ENCODE data around the gene SNX5.

Gene SNX5

DNA sequence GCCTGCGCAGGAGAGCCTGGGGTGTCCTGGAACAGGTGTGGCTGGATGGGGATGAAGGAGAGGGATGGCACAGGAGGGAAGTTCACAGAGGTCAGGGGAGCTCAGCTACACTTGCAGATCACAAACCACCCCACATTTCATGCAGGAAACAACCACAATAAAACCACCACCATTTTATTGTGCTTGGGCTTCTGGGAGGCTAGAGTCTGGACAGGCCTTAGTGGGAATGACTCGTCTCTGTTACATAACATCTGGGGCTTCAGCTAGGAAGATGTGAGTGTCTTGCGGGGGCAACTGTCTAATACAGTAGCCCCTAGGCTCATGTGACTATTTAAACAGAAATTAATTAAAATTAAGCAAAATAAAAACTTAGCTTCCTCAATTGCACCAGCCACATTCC is 33.4 kb downstream of the SNX5 start:
- DNase-seq (ENCODE audit: low read depth): no peak
- no peak overlapping the region for H3K4me3 ChIP-seq (ENCODE audit: low read length)
- TF ChIP-seq, protein P1, sequence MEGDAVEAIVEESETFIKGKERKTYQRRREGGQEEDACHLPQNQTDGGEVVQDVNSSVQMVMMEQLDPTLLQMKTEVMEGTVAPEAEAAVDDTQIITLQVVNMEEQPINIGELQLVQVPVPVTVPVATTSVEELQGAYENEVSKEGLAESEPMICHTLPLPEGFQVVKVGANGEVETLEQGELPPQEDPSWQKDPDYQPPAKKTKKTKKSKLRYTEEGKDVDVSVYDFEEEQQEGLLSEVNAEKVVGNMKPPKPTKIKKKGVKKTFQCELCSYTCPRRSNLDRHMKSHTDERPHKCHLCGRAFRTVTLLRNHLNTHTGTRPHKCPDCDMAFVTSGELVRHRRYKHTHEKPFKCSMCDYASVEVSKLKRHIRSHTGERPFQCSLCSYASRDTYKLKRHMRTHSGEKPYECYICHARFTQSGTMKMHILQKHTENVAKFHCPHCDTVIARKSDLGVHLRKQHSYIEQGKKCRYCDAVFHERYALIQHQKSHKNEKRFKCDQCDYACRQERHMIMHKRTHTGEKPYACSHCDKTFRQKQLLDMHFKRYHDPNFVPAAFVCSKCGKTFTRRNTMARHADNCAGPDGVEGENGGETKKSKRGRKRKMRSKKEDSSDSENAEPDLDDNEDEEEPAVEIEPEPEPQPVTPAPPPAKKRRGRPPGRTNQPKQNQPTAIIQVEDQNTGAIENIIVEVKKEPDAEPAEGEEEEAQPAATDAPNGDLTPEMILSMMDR (conservative IDR thresholded peaks at IDR 0.05; ENCODE audit: low read depth, low read length): no peak

DNA sequence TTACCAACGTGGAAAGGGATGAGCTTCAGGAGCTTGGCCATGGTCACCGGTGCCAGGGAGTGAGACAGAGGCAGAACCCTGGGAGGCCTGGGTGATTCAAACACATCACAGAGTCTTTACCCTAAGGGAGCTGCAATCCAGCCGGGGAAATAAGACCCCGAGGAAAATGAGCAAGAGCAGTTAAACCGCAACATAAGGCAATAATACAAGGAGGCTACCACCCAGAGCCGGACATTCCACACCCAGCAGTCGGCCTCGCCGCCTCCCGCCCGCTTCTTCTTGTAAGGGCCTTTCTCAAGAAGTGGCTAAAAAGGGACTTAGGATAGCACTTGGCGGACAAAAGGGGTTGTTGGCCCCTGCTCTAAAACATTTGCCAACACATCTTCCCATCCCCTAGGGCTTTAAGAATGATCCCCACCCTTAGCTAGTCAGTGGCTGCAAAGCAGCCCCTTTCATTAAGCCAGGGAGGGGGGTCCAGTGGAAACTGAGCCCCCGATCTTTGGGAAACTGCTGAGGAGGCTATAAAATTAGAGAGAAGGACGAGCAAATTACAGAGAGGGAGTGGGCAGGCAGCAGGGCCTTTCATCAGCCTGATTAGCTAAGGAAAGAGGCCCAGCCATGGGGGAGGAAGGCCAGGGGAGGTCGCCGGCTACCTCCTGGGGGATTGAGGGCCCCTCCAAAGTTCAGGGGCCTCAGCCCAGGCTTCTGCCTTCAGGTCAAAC is 34.3 kb downstream of the SNX5 start:
- TF ChIP-seq, protein P1 (conservative IDR thresholded peaks at IDR 0.05; ENCODE audit: low read depth, low read length): no peak
- DNase-seq (ENCODE audit: low read depth): no peak
- no peak overlapping the region for H3K4me3 ChIP-seq (ENCODE audit: low read length)

DNA sequence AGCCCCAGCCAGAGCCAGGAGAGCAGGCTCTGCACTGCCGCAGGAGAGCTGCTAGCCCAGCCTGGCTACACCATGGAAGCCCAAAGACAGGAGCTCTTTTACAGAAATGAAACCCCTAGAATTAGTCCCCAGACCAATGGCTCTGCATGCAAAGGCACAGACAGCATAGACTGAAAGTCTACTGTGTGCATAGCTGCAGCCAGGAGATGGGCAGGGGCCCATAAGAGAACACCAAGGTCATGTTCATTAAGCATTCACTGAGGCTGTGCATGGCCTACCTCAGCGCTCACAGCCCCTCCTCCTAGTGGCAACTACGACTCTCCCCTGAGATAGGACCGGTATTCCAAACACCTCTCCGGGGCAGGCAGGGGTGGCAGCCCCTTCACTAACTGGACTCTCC is 34.9 kb downstream of the SNX5 start:
- no peak for DNase-seq (ENCODE audit: low read depth)
- TF ChIP-seq, protein P1 (conservative IDR thresholded peaks at IDR 0.05; ENCODE audit: low read depth, low read length): no peak
- H3K4me3 ChIP-seq (ENCODE audit: low read length): no peak overlapping the region

DNA sequence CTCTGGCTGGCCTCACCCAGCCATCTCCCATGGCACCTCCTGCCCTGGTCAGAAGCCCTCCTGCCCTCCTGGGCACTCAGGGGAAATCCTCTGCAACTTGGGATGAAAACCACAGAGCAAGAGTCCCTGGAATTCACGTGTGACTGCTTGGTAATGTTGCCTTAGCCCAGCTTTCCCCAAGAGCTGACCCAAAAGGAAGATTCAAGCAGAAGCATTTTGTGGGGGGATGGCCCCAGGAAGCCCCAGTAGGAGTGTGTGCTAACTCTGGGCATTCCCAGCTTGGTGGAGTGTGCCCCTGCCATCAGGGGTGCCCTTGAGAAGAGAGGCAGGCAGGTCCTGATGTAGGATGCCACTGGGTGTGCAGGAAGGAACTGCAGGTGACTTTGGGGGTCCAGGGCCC is 35.5 kb downstream of the SNX5 start:
- TF ChIP-seq, protein P1 (conservative IDR thresholded peaks at IDR 0.05; ENCODE audit: low read depth, low read length): no peak
- DNase-seq (ENCODE audit: low read depth): no peak
- H3K4me3 ChIP-seq (ENCODE audit: low read length): no peak overlapping the region

DNA sequence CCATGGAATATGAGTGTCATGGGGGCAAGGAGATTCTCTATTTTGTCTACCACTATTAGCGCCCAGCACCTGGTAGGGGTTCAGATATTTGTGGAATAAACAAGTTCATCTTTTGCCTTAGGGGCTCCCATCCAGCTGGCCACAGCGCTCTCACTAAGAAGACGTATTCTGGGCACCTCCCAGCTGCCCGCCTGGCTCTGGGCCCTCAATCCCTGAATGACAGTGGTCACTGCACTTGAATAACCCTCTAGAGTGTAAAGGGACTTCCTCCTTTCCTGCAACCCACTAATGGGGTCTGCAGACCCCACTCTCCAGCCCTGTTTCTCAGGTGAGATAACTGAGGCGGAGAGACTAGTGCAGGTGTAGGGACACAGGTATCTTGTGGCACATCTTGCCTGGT is 36.2 kb downstream of the SNX5 start:
- TF ChIP-seq, protein P1 (conservative IDR thresholded peaks at IDR 0.05; ENCODE audit: low read depth, low read length): no peak
- H3K4me3 ChIP-seq (ENCODE audit: low read length): no peak overlapping the region
- no peak for DNase-seq (ENCODE audit: low read depth)

DNA sequence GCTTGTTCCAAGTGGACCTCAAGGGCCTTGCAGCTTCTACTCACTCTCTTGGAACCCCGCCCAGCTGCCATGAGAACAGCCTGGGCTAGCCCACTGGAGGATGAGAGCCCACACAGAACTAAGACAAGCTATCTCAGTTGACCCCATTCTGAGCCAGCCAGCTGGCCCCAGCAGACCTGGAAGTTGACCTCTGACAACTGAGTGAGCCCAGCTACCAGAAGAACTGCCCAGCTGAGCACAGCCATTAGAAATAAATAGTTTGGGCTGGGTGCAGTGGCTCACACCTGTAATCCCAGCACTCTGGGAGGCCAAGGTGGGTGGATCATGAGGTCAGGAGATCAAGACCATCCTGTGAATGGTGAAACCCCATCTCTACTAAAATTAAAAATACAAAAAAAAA is 37.1 kb downstream of the SNX5 start:
- H3K4me3 ChIP-seq (ENCODE audit: low read length): no peak overlapping the region
- no peak for DNase-seq (ENCODE audit: low read depth)
- TF ChIP-seq, protein P1 (conservative IDR thresholded peaks at IDR 0.05; ENCODE audit: low read depth, low read length): no peak

DNA sequence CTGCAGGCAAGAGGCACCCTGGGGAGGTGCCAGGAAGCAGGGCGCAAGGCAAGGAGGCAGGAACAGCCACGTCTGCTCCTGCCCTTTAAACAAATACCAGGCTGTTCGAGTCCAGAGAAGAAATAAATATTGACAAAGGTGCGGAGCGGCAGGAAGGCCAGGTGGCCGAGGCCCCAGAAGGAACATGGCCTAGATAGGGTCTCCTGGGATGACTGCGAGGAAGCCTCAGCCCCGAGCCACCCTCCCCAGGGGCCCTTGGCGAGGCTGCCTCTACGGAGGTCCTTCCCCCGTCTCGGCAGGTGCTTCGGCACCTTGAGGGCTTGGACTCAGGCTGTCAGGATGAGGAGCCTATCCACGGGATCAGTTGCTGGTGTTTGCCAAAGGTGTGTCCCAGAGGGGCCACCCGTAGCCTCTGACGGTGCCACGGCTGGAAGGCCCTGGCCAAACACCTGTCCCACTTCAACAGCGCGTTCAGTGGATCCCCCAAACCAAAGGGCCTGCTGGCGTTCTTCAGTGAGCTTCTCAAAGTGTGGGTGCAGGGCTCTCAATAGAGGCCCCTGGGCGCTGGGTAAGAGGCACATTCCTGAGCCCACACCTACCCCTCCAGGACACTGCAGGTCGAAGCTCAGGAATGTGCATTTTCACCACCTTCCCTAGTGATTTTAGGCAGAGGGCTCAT is 39.8 kb downstream of the SNX5 start:
- no peak overlapping the region for H3K4me3 ChIP-seq (ENCODE audit: low read length)
- TF ChIP-seq, protein P1 (conservative IDR thresholded peaks at IDR 0.05; ENCODE audit: low read depth, low read length): no peak

More for the DNA sequence above, 39.8 kb downstream of the SNX5 start:
- DNase-seq (ENCODE audit: low read depth): no peak
